ENCODE results near the gene SLC4A3.
"Not testable (repeated sequence)": the region's sequence is repeated elsewhere in the genome, so short reads cannot be mapped to it uniquely, and the experiment has no call there.

The SLC4A3 gene

GRCh38 chr2:219680958-219681693 lies 53.7 kb downstream of the SLC4A3 start:
- no peak for DNase-seq (ENCODE audit: low read depth in 2 of 2)

GRCh38 chr2:219681694-219682300 lies 54.4 kb downstream of the SLC4A3 start:
- no peak for DNase-seq (ENCODE audit: low read depth in 2 of 2)

GRCh38 chr2:219683474-219683873 lies 56.0 kb downstream of the SLC4A3 start:
- not testable (repeated sequence) for DNase-seq (ENCODE audit: low read depth in 2 of 2)

GRCh38 chr2:219684721-219685689 lies 57.6 kb downstream of the SLC4A3 start:
- peak; percentile 32 to 34 for DNase-seq (ENCODE audit: low read depth in 2 of 2)

- DNase-seq (ENCODE audit: low read depth in 2 of 2) = no peak
Observed at GRCh38 chr2:219687272-219687671, 59.8 kb downstream of the SLC4A3 start.

- DNase-seq (ENCODE audit: low read depth in 2 of 2) = no peak
Observed at GRCh38 chr2:219687882-219688559, 60.6 kb downstream of the SLC4A3 start.

GRCh38 chr2:219688560-219689445 lies 61.4 kb downstream of the SLC4A3 start:
- DNase-seq (ENCODE audit: low read depth in 2 of 2) = no peak

- peak; percentile 17 to 21 for DNase-seq (ENCODE audit: low read depth in 2 of 2)
Observed at GRCh38 chr2:219689676-219690628, 62.5 kb downstream of the SLC4A3 start.

- DNase-seq (ENCODE audit: low read depth in 2 of 2) = no peak
Observed at GRCh38 chr2:219691571-219691970, 64.1 kb downstream of the SLC4A3 start.
